ENCODE results near the gene SLC25A24.

Gene SLC25A24

GRCh38 chr1:108085628-108086027 lies 114.5 kb downstream of the SLC25A24 start:
- no peak for DNase-seq

DNA sequence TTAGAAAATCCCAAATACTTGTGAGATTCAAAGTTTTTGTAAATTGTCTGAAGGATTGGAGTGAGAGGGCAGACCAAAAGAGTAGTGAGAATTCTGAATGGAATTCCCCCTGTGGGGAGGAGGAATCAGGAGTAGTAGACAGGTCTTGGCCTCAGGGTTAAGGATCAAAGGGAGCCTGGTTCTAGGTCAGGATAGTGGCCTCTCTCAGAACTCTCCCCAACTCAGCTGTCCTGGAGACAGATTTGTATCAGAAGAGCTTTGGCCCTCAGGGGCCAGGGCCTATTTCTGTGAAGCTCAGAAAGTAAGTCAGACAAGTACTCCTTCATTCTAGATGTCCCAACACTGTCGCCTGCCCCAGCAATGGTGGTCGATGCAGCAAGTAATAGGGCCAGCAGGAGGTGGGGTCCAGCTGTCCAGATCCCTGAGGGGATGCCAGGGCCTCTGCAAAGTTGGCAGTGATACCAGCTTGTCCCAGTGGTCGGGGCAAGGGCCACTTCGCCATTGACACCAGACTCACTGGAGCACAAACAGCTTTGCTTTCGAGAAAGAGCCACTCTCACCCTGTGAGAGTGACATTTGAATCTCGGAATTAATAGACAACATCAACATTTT lies 115.2 kb downstream of the SLC25A24 start:
- no peak for DNase-seq

Data from activated CD8-positive, alpha-beta memory T cell treated with anti-CD3 and anti-CD28 coated beads, Interleukin-2, amount 50 U/mL, for 48 hours (primary cell).